LNCaP clone FGC (cell line): Measurements from ENCODE around the gene FRMD7.

Source experiments
- DNase-seq: peaks from one replicate; pipeline ENCODE4 v3.0.0-alpha.2; 2011; ENCODE audit warnings: low read depth
- H3K4me3 ChIP-seq: 2 replicates; pipeline ENCODE4 v1.5.1; 2011; ENCODE audit warnings: mild to moderate bottlenecking, low read depth, low read length, control low read depth
- CTCF ChIP-seq: IDR thresholded peaks from 2 replicates; pipeline ENCODE4 v1.5.1; 2012; ENCODE audit warnings: mild to moderate bottlenecking; ENCODE audit not compliant: control insufficient read depth, insufficient read depth; ENCODE audit errors: extremely low read depth

Gene FRMD7

DNA sequence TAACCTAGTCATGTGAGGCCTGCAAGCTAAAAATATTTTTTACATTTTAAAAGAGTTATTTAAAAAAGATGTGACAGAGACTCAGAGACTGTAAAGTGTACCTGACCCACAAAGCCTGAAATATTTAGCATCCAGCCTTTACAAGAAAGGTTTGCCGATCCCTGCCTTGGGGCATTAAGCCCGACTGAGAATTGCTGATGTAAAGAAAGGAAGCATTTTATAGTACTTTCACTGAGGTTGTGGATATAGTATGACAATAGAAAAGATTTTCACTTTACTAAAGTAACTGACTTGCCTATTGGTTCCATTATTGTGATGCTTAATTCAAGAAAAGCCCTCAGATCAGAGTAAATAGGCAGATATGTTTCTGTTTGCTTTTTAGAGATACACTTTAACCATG is 87.8 kb downstream of the FRMD7 start:
- no peak overlapping the region for H3K4me3 ChIP-seq
- TF ChIP-seq CTCF = no peak
- no peak for DNase-seq

- no peak for TF ChIP-seq CTCF
- H3K4me3 ChIP-seq = no peak overlapping the region
- no peak for DNase-seq
These were observed 90.3 kb downstream of the FRMD7 start for GRCh38 chrX:132037479-132037993.

DNA sequence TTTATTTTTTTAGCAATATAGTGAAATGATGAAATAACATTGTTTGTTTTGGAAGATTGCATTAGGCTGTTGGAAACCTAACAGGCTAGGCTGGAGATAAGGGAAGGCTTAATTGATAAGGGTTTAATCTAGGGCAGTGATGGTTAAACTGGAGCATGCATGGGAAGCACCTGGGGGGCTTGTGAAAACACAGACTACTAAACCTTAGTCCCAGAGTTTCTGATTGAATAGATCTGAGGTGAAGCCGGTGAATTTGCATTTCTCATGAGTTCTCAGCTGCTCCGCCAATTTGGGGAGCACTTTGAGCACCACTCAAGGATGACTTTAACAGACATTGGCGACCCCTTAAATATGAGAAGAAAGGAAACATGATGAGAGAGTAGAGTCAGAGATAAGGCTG is 93.2 kb downstream of the FRMD7 start:
- no peak overlapping the region for H3K4me3 ChIP-seq
- no peak for TF ChIP-seq CTCF
- no peak for DNase-seq

DNA sequence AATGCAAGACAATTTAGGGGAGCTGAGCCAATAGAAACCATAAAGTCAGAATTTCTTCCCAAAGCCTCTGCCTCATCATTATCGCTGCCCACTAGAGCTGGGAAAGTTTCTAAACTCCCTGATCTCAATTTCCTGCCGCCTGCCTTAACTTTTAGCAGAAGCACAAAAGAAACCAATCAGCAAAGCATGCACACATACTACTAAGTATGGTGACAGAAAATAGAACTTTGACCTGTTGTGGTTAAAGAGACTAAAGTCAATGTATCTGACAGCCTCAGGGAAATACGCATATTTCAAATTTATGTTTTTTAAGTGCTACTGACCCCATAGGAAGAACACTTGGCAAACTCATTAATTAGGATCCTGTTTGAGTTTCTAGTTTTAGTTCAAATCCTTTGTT is 94.7 kb downstream of the FRMD7 start:
- no peak for DNase-seq
- TF ChIP-seq CTCF = no peak
- no peak overlapping the region for H3K4me3 ChIP-seq

DNA sequence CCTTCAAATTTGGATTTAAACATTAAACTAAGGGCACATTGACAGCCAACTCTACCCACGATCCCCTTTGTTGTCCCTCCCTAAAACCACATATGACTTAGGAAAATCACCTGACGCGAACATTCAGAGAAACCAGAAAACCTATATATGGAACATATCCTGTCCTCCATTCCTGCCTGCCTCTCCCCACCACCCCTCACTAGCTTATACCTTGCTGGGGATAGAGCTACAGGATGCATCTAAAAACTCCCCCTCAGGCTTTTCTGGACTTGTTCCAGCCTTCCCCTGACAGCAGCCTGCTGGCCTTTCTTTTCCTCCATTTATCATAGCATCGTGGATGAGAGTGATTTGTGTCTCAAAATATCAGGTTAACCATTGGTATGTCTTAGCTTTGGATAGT is 96.0 kb downstream of the FRMD7 start:
- no peak for DNase-seq
- no peak for TF ChIP-seq CTCF
- H3K4me3 ChIP-seq = no peak overlapping the region

GRCh38 chrX:132030264-132030663 is 97.6 kb downstream of the FRMD7 start:
- DNase-seq = no peak
- H3K4me3 ChIP-seq = no peak overlapping the region
- no peak for TF ChIP-seq CTCF
